ENCODE data around the gene PHF21B.

Gene PHF21B

DNA sequence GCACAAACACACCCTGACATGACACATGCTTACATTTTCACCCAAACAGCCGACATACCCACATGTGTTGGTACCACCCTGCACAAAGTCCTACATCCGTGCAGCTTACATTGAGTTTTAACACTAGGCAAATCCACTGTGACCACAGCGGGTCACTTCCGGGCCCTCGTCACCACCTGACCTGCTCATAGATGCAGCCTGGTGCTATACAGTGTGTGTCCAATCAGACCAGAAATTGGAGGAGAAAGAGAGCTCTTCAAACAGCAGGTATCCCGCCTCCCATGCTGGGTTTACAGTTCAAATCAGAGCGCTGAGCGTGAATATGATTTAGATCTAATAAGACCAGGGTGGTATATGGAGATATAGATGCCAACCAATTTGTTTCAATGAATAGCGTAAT is 35.4 kb downstream of the PHF21B start:
- Histone ChIP-seq H3K27me3 (ENCODE audit: insufficient read depth, poor library complexity, severe bottlenecking) (peaks cover 3% of the 10 kb centered on the region), H3K36me3 (ENCODE audit: low read depth) (no peaks in the 10 kb centered on the region), H3K4me3 (ENCODE audit: severe bottlenecking) (no peak overlapping the region), H3K4me1 (ENCODE audit: insufficient read depth, poor library complexity, severe bottlenecking) (no peaks in the 10 kb centered on the region), H3K9me3 (ENCODE audit: severe bottlenecking) (no peaks in the 10 kb centered on the region), H3K27ac (ENCODE audit: poor library complexity, severe bottlenecking) (no peak overlapping the region)
- DNase-seq (ENCODE audit: low spot score) (no peak), ATAC-seq (ENCODE audit: low read depth) (no peak)
- TF ChIP-seq, protein P1, sequence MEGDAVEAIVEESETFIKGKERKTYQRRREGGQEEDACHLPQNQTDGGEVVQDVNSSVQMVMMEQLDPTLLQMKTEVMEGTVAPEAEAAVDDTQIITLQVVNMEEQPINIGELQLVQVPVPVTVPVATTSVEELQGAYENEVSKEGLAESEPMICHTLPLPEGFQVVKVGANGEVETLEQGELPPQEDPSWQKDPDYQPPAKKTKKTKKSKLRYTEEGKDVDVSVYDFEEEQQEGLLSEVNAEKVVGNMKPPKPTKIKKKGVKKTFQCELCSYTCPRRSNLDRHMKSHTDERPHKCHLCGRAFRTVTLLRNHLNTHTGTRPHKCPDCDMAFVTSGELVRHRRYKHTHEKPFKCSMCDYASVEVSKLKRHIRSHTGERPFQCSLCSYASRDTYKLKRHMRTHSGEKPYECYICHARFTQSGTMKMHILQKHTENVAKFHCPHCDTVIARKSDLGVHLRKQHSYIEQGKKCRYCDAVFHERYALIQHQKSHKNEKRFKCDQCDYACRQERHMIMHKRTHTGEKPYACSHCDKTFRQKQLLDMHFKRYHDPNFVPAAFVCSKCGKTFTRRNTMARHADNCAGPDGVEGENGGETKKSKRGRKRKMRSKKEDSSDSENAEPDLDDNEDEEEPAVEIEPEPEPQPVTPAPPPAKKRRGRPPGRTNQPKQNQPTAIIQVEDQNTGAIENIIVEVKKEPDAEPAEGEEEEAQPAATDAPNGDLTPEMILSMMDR (IDR thresholded peaks at IDR 0.05; ENCODE audit: poor library complexity, severe bottlenecking): no peak

DNA sequence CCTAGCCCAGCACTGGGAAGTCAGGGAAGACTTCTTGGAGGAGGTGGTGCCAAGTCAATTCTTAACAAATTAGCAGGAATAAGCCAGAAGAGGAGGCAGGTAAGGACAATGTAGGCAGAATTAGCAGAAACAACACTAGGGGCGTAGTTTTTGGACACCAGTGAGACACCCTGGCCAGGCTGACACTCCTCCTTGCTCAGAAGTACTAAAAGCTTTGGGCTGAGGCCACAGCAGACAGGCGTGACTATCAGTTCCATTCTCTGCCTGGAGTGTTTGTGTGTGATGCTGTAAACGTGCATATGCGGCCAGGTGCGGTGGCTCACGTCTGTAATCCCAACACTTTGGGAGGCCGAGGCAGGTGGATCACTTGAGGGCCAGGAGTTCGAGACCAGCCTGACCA is 36.0 kb downstream of the PHF21B start:
- no peak for ATAC-seq (ENCODE audit: low read depth)

DNA sequence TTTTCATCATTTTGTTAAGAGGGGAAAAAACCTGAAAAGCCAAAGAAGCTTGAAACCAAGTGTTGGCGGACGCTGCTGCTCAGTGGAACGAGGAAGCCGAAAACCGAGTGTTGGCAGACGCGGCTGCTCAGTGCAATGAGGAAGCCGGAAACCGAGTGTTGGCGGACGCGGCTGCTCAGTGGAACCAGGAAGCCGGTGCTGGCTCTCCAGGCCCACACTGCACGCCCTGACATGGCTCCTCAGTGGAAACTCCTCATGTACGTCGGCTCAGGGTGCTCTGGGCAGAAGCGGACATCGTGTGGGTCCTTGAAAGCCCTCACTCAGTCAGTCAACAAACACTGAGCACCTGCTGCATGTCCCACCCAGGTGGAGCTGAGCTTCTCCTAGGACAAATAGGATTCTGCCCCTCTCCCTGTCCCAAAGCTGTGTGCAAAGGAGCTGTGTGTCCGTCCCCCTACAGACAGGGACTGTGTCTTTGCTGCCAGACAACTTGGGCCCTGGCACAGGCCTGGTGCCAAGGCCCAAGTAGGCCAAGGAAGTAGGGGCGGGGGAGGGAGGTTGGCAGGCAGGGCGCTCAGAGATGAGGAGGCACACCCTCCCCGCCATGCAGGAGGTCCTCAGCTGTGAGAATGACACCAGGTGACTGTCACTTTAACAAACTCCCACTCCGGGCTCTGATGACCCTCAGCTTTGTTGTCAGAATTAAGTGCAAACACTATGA is 37.3 kb downstream of the PHF21B start:
- DNase-seq (ENCODE audit: low spot score) (no peak), ATAC-seq (ENCODE audit: low read depth) (no peak)
- H3K4me3 ChIP-seq (ENCODE audit: severe bottlenecking): no peak overlapping the region
- TF ChIP-seq, protein P1 (IDR thresholded peaks at IDR 0.05; ENCODE audit: poor library complexity, severe bottlenecking): no peak
- H3K27ac ChIP-seq (ENCODE audit: poor library complexity, severe bottlenecking): no peak overlapping the region
- no peaks in the 10 kb centered on the region for H3K9me3 ChIP-seq (ENCODE audit: severe bottlenecking)
- H3K36me3 ChIP-seq (ENCODE audit: low read depth): no peaks in the 10 kb centered on the region
- H3K4me1 ChIP-seq (ENCODE audit: insufficient read depth, poor library complexity, severe bottlenecking): no peaks in the 10 kb centered on the region
- H3K27me3 ChIP-seq (ENCODE audit: insufficient read depth, poor library complexity, severe bottlenecking): peaks cover 3% of the 10 kb centered on the region

More for the DNA sequence above, 36.0 kb downstream of the PHF21B start:
- H3K27me3 ChIP-seq (ENCODE audit: insufficient read depth, poor library complexity, severe bottlenecking): peaks cover 3% of the 10 kb centered on the region
- H3K4me3 ChIP-seq (ENCODE audit: severe bottlenecking): no peak overlapping the region
- TF ChIP-seq, protein P1 (IDR thresholded peaks at IDR 0.05; ENCODE audit: poor library complexity, severe bottlenecking): no peak
- DNase-seq (ENCODE audit: low spot score): no peak
- no peaks in the 10 kb centered on the region for H3K9me3 ChIP-seq (ENCODE audit: severe bottlenecking)
- no peak overlapping the region for H3K27ac ChIP-seq (ENCODE audit: poor library complexity, severe bottlenecking)
- H3K36me3 ChIP-seq (ENCODE audit: low read depth): no peaks in the 10 kb centered on the region
- no peaks in the 10 kb centered on the region for H3K4me1 ChIP-seq (ENCODE audit: insufficient read depth, poor library complexity, severe bottlenecking)

DNA sequence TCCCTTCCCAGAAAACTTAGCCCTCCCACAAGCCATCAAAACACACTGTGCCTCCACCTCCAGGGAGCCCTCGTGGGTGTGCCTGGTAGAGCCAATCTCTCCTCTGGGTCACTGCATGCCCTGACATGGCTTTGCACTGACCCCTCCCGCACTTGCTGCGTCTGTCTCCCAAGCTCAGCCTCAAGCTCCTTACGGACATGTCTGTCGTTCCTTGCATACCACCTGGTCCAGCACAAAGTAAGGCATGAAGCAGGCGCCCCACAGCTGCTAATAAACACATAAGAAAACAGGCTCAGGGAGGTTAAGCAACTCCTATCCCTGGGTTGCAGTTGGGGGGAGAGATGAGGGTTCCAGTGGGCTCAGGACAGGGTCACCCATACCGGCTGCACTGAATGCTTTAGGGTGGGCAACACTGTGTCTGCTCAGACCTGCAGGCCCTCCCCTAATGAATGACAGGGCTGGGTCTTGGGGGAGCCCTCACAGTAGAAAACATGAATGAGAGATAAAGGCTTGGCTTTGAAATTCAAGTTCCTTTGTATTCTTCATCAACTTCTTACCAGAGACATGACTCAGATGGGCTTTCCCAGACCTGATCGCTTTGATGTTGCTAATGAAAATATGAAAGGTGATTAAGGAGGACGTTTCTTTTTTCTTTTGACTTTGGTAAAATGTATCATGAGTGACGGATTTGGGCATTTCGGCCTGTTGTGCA is 38.0 kb downstream of the PHF21B start:
- TF ChIP-seq, protein P1 (IDR thresholded peaks at IDR 0.05; ENCODE audit: poor library complexity, severe bottlenecking): no peak
- Histone ChIP-seq H3K4me3 (ENCODE audit: severe bottlenecking) (no peak overlapping the region), H3K4me1 (ENCODE audit: insufficient read depth, poor library complexity, severe bottlenecking) (no peaks in the 10 kb centered on the region), H3K27me3 (ENCODE audit: insufficient read depth, poor library complexity, severe bottlenecking) (peaks cover 3% of the 10 kb centered on the region), H3K27ac (ENCODE audit: poor library complexity, severe bottlenecking) (no peak overlapping the region), H3K9me3 (ENCODE audit: severe bottlenecking) (no peaks in the 10 kb centered on the region), H3K36me3 (ENCODE audit: low read depth) (no peaks in the 10 kb centered on the region)
- ATAC-seq (ENCODE audit: low read depth): no peak
- no peak for DNase-seq (ENCODE audit: low spot score)

DNA sequence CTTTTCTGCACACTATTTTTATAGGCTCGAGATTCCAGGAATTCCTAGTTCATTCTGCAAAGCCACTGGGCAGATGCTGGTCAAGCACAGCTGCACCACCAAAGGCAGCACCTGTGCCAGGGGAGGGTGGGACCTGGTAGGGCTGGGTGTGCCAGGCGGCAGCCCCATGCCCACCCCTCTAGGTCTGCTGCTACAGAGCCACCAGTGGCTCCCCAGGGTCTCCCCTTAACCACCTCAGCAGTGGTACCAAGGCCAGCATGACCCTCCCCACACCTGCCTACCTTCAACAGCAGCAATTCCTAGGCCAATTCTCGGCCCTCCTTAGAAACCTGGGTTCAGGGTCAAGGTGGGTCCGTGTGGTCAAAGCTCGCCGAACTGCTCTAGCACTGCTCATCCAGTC is 39.5 kb downstream of the PHF21B start:
- no peak overlapping the region for H3K4me3 ChIP-seq (ENCODE audit: severe bottlenecking)

More for the DNA sequence above, 39.5 kb downstream of the PHF21B start:
- no peaks in the 10 kb centered on the region for H3K9me3 ChIP-seq (ENCODE audit: severe bottlenecking)
- no peak overlapping the region for H3K27ac ChIP-seq (ENCODE audit: poor library complexity, severe bottlenecking)
- H3K27me3 ChIP-seq (ENCODE audit: insufficient read depth, poor library complexity, severe bottlenecking): peaks cover 3% of the 10 kb centered on the region
- ATAC-seq (ENCODE audit: low read depth) (no peak), DNase-seq (ENCODE audit: low spot score) (no peak)
- H3K36me3 ChIP-seq (ENCODE audit: low read depth): no peaks in the 10 kb centered on the region
- no peaks in the 10 kb centered on the region for H3K4me1 ChIP-seq (ENCODE audit: insufficient read depth, poor library complexity, severe bottlenecking)
- TF ChIP-seq, protein P1 (IDR thresholded peaks at IDR 0.05; ENCODE audit: poor library complexity, severe bottlenecking): no peak
